Right ventricle myocardium superior (tissue), 1 donor: Measurements from ENCODE around the gene CD22. TPM values are rescaled to one million over a fixed set of nuclear protein-coding genes. Genes with fewer than 3 reads are reported as not detected.

Source experiments
- ATAC-seq: fragments of 200-7000 bp; cut with Tn5 transposase; one replicate; pipeline ENCODE4 v1.9.1; 2020; ENCODE audit warnings: mild to moderate bottlenecking; ENCODE audit not compliant: poor library complexity
- DNase-seq: peaks from one replicate; pipeline ENCODE4 v3.0.0-alpha.2; 2020
- intact Hi-C: fragments of 100-400 bp; cut with DNase I; formaldehyde crosslinking; loops from one replicate; pipeline ENCODE4 v1.11.2; 2022
- total RNA-seq: library from RNA; stranded (reverse); fragmentation: NEBNext Ultra II Directional; extraction: Animal tissue kit (Norgen Biotek cat#: 25700); gene quantifications from one replicate; pipeline ENCODE4 v1.2.1, GENCODE V29; 2021
- donor health status: DM: no; HTN: yes; CAD: no; lungs with severe emphysema.

The CD22 gene
- total RNA-seq, 1 donor from 2014 or later = 0.56 TPM

DNA sequence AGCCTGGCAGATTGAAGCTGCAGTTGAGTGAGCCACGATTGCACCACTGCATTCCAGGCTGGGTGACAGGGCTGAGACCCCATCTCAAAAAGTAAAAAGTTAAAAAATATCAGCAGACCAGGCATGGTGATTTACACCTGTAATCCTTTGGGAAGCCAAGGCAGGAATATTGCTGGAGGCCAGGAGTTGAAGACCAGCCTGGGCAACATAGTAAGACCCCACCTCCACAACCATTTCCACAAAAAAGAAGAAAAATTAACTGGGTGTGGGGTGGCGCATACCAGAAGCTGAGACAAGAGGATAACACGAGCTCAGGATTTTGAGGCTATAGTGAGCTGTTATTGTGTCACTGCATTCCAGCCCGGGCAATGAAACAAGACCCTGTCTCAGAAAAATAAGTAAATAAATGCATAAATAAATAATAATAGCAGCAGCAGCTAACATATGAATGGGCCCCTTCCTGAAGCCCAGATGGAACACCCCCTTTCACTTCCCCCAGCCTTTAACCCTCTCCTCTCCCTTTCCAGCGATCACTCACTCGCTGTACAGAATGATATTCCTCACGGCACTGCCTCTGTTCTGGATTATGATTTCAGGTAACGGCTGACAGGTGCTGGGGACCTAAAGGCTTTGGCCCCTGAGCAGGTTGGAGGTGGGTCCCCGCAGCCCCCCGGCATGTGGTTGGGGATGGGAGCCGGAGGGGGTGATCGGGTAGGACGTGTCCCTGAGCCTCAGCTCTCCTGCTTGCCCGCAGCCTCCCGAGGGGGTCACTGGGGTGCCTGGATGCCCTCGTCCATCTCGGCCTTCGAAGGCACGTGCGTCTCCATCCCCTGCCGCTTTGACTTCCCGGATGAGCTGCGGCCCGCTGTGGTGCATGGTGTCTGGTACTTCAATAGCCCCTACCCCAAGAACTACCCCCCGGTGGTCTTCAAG lies 33.9 kb upstream of the CD22 start:
- intact Hi-C loops = no loop called here
- ATAC-seq (no peak), DNase-seq (no peak)

DNA sequence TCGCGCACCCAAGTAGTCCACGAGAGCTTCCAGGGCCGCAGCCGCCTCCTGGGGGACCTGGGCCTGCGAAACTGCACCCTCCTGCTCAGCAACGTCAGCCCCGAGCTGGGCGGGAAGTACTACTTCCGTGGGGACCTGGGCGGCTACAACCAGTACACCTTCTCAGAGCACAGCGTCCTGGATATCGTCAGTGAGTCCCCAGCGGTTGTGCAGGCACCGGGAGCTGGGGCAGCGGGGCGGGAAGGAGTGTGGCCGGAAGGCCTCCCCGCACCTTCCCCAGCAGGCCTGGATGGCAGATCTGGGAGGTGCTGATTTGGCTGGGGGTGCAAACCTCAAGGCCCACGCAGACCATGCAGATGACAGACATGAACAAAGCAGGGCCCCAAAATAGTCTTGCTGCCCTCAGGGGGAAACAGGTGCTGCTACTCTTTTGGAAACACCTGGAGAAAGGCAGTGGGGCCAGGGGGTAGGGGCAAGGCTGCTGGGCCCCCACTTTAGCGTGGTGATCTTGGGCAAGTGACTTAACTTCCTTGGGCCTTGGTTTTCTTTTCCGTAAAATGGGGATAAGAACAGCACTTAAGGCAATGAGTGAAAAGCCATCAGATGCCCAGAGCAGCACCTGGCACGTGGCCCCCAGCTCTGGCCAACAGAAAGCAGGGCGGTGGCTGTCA lies 33.1 kb upstream of the CD22 start:
- no peak for ATAC-seq
- no peak for DNase-seq
- intact Hi-C loops = no loop called here

DNA sequence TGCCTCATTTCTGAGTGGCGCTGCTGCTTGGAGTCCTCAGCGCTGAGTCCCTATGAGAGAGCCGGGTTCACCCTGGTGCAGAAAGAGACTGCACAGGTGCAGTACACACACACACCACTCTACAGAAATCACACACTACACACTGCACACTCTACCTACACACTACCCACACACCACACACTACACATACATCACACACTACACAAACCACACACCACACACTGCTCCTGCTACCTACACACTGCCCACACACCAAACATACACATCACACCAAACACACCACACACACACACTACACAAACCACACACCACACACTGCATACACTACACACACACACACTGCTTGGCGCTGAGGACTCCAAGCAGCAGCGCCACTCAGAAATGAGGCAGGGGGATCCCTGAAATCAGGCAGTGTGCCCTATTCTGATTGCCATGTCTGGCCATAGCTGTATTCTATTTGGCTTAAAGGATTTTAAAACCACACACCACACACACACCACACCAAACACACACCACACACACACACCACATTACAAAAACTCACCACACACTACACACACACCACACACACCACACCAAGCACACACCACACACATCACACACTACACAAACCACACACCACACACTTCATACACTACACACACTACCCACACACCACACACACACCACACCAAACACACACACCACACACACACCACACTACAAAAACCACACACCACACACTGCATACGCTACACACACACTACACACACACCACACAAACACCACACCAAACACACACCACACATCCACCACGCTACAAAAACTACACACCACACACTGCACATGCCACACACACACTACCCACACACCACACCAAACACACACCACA lies 32.1 kb upstream of the CD22 start:
- DNase-seq = no peak
- intact Hi-C loops = no loop called here
- ATAC-seq = no peak

DNA sequence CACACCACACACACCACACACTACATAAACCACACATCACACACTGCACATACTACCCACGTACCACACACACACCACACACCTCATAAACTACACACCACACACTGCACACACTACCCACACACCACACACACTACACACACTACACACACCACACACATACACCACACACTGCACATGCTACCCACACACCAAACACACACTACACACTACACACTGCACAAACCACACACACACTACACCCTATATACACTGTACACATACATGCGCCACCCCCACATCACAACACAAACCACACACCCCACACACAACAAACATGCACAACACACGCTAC lies 31.5 kb upstream of the CD22 start:
- intact Hi-C loops = no loop called here
- DNase-seq = no peak
- ATAC-seq = no peak

DNA sequence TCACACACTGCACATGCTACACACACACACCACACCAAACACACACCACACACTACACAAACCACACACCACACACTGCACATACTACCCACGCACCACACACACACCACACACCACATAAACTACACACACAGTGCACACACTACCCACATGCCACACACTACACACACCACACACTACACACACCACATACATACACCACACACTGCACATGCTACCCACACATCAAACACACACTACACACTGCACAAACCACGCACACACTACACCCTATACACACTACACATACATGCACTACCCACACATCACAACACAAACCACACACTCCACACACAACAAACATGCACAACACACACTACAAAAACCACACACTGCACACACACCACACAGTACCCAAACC lies 31.1 kb upstream of the CD22 start:
- intact Hi-C loops = no loop called here
- ATAC-seq = no peak
- no peak for DNase-seq

DNA sequence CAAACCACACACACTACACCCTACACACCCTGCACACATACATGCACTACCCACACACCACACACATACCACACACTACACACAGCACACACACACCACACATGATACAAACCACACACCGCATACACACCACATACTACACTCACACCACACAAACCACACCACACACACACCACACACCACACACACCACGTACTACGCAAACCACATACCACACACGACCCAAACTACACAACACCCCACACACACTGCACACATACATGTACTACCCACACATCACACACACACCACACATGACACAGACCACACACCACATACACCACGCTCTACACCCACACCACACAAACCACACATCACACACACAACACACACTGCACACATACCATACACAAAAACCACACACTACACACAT lies 30.4 kb upstream of the CD22 start:
- ATAC-seq (no peak), DNase-seq (no peak)
- intact Hi-C loops = no loop called here

DNA sequence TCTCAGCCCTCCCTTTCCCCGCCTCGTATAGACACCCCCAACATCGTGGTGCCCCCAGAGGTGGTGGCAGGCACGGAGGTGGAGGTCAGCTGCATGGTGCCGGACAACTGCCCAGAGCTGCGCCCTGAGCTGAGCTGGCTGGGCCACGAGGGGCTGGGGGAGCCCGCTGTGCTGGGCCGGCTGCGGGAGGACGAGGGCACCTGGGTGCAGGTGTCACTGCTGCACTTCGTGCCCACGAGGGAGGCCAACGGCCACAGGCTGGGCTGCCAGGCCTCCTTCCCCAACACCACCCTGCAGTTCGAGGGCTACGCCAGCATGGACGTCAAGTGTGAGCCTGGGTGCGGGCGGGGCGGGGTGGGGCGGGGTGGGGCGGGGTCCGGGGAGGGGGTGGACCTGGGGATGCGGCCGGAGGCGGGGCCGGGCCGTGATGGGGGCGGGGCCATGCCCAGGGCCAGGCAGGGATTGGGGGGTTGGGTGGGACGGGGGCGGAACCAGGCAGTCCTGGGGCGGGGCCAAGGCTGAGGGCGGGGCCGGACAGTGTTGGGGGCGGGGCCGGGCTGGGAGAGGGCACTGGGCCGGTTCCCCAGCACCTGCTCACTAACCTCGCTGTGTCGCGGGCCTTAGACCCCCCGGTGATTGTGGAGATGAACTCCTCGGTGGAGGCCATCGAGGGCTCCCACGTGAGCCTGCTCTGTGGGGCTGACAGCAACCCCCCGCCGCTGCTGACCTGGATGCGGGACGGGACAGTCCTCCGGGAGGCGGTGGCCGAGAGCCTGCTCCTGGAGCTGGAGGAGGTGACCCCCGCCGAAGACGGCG lies 29.3 kb upstream of the CD22 start:
- intact Hi-C loops = no loop called here

DNA sequence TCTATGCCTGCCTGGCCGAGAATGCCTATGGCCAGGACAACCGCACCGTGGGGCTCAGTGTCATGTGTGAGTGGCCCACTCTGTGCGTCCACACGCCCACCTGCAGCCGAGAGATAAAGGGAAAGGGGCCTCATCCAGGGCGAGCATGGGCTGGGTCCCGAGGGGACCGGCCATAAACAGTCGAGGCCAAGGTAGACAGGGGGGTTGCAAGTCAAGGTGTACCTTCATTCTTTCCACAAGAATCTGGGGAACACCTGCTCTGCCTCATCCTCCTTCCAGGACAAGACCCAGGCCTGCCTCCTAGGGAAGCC lies 28.7 kb upstream of the CD22 start:
- ATAC-seq (no peak), DNase-seq (no peak)
- intact Hi-C loops = no loop called here

More for the DNA sequence above, 29.3 kb upstream of the CD22 start:
- DNase-seq (no peak), ATAC-seq (no peak)

DNA sequence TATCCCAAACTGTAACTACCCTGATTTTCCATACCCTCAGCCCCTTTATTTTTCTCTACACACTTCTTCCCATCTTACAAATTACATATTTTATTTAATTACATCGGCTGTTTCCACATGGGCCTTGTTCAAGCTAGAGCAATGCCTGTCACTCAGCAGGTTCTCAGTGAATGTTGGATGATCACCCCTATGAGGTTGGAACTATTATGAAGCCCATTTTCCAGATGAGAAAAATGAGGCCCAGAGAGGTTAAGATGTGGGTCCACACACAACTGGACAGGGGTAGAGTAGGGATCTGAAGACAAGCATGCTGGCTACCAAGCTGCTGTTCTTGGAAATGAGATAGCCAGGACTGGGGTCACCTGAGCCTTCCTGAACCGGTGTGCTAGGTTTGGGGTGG lies 27.0 kb upstream of the CD22 start:
- intact Hi-C loops = no loop called here
- ATAC-seq (no peak), DNase-seq (no peak)

DNA sequence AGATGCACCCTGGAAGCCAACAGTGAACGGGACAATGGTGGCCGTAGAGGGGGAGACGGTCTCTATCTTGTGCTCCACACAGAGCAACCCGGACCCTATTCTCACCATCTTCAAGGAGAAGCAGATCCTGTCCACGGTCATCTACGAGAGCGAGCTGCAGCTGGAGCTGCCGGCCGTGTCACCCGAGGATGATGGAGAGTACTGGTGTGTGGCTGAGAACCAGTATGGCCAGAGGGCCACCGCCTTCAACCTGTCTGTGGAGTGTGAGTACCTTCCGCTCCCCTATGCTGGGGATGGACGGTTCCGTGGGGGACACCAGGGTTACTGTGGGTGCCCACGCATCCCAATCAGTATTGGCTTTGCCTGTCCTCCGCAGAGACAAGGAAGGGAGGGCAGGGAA lies 26.5 kb upstream of the CD22 start:
- ATAC-seq (no peak), DNase-seq (peak; percentile 30)
- intact Hi-C loops = no loop called here

DNA sequence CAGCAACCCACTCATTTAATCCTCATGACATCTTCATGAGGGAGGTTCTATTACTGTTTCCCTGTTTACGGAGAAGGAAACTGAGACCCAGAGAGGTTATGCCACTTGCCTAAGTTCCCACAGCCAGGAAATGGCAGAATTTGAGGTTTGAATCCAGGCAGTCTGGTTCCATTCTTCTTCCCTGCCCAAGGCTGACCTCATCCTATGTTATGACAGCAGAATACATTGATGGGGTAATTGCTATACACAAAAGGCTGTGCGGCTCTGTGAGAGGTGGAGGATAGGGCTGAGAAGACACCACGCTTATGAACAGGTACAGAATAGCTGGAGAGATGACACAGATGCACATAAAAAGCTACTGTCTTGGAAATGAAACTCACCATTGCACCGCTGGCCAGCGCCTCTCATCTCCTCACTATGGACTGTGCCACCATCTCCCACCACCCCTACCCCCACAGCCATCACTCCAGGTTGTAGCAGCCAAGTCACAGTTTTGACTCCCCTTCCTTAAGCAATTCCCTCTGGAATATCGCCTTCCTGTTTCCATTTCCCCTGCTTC lies 25.6 kb upstream of the CD22 start:
- intact Hi-C loops = no loop called here
- DNase-seq = peak; percentile 9
- no peak for ATAC-seq

DNA sequence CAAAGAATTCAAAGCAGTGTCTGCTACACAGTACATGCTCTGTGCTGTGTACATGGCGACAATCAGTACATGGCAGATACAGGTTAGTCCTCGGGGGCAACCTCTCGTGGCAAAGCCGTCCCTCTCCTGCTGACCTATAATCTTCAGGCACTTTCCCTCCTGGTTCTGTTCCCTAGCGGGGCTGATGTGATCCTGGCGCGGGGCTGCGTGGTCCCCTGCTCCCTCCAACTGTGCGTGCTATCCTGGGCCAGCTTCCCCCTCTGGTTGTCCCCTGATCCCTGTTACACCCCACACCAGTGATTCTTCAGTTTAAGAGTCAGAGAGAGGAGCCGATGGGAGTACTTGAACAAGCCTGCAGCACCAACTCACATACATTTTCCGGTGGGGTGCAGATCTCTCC lies 25.0 kb upstream of the CD22 start:
- no peak for ATAC-seq
- peak; percentile 10 for DNase-seq

DNA sequence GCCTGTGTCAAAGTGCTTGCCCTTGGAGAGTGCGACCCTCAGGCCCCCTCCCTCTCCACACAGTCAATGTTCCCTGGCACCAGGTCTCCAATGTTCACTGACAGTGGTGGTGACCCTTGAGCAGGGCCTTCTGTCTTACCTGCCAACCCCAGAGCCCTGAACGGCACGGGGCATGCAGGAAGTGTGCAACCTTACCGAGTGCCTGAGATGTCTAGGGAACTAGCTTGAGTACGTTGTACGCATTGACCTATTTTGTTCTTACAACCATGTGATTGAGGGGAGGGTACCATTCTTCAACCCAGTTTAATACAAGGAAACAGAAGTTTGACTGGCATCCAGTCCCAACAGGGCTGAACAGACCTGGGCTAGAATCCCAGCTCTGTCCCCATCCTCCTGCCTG lies 23.8 kb upstream of the CD22 start:
- peak; percentile 25 for DNase-seq
- intact Hi-C loops = no loop called here
- ATAC-seq = no peak

More for the DNA sequence above, 25.0 kb upstream of the CD22 start:
- intact Hi-C loops = no loop called here

DNA sequence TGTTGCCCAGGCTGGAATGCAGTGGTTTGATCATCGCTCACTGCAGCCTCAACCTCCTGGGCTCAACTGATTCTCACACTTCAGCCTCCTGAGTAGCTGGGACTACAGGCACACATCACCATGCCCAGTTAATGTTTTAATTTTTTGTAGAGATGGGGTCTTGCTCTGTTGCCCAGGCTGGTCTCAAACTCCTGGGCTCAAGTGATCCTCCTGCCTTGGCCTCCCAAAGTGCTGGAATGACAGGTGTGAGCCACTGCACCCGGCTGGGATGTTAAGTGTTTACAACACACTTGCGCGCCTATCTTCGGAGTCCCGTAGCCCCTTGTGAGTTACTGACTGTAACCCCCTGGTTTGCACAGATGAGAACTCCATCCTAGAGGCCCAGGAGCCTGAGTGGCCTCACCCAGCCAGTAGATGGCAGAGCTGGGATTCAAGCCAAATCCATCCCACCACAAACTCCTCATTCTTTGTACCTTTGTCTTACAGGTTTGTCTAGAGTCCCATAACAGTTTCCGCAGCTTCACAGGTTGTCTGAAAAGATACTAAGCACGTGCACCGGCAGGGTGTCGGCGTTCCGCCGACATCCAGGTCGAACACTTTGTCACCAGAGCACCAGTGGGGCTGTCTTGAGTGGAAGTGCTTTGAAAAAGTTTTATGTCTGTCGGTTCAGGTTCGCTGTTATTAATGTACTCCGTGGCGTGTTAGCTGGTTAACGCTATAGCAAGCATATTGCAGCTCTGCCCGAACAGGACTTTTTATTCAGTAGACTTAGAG lies 22.3 kb upstream of the CD22 start:
- DNase-seq = peak; percentile 33
- no peak for ATAC-seq
- intact Hi-C loops = no loop called here

DNA sequence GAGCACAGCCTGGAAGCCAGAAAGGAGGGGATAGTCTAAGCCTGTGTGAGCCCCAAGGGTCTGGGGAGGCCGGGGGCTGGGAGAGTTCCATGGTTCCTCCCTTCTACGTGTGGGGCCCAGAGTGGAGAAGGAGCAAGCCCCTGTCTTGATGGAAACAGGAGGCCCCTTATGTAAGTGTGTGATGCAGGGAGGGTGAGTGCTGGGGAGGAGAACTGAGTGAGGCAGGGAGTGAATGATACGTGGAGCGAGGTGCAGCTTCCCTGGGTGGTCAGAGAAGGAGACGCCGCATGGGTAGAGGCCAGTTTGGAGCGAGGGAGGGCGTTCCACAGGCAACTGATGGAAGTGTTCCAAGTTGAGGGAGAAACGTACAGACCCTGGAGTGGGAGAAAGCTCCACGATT lies 21.1 kb upstream of the CD22 start:
- ATAC-seq (no peak), DNase-seq (peak; percentile 15)
- intact Hi-C loops = no loop called here

DNA sequence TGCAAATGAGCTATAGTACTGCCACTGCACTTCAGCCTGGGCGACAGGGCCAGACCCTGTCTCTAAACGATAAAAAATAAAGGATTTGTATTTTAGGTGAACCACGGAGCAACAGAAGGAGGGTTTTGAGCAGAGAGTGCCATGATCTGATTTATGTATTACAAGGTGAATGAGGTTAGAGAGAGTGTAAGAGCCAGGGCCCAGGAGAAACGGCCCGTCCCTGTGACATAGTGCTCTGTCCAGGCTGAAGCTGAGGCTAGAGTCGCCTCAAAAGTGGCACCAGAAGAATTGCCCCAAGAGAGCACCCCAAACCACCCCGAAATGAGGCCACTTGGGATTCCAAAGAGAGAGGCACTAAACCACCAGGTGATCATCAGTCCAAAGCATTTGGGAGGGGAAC lies 20.1 kb upstream of the CD22 start:
- ATAC-seq (no peak), DNase-seq (no peak)
- intact Hi-C loops = no loop called here

DNA sequence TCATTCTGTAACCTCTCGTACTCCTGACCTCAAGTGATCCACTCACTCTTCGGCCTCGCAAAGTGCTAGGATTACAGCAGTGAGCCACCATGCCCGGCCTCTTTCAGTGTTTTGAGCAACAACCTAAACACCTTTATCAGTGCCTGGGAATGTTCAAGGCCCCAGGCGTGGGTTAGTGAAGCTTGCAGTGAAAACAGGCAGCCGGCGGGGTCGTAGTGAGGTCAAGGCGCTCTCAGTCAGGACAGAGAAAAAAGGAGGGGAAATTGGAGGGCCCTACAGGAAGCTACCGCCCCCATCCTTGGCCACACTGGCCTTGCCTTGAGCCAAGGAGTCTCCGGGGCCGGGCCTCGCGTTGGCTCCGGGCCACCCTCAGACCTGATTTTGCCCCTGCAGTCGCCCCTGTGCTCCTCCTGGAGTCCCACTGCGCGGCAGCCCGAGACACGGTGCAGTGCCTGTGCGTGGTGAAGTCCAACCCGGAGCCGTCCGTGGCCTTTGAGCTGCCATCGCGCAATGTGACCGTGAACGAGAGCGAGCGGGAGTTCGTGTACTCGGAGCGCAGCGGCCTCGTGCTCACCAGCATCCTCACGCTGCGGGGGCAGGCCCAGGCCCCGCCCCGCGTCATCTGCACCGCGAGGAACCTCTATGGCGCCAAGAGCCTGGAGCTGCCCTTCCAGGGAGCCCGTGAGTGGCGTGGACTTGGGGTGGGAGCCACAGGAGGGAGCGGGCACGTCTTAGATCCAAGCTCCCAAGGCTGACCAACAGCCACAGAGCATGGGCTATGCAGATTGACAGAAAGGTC lies 19.3 kb upstream of the CD22 start:
- ATAC-seq = no peak
- DNase-seq = peak; percentile 42
- intact Hi-C loops = no loop called here
